CD8-positive, alpha-beta memory T cell (primary cell): Measurements from ENCODE around the gene UPK3BL2. TPM values are rescaled to one million over a fixed set of nuclear protein-coding genes. Genes with fewer than 3 reads are reported as not detected.
"Not testable (repeated sequence)": the region's sequence is repeated elsewhere in the genome, so short reads cannot be mapped to it uniquely, and the experiment has no call there.

Experiments
- CTCF ChIA-PET: fragments of 350-600 bp; sonication (Branson Sonifier 250); formaldehyde crosslinking; loops from one replicate; lab custom pipeline; 2021; ENCODE audit warnings: antibody characterized with exemption; lab: Charles Lee
- POLR2A ChIA-PET: fragments of 350-600 bp; sonication (Branson Sonifier 250); formaldehyde crosslinking; loops from one replicate; lab custom pipeline; 2021; ENCODE audit warnings: antibody characterized with exemption; lab: Charles Lee
- DNase-seq, 5 donors: peaks; one replicate each; pipeline versions ENCODE4 v3.0.0 to v3.0.0-alpha.2; 2020 to 2022; ENCODE audit warnings: mixed read lengths in 1 of 5
- H3K27ac ChIP-seq: one replicate; pipeline ENCODE4 v1.7.0; 2013; ENCODE audit warnings: low read depth, mild to moderate bottlenecking, low read length, moderate library complexity
- H3K27me3 ChIP-seq: 2 replicates; pipeline ENCODE4 v1.7.0; 2013; ENCODE audit warnings: low read length, mild to moderate bottlenecking; ENCODE audit not compliant: insufficient read depth, poor library complexity, severe bottlenecking
- H3K36me3 ChIP-seq: 2 replicates; pipeline ENCODE4 v1.7.0; 2013; ENCODE audit warnings: mild to moderate bottlenecking, low read length, moderate library complexity; ENCODE audit not compliant: insufficient read depth
- H3K4me1 ChIP-seq: 2 replicates; pipeline ENCODE4 v1.7.0; 2013; ENCODE audit warnings: mild to moderate bottlenecking, low read length, moderate library complexity; ENCODE audit not compliant: insufficient read depth
- H3K4me3 ChIP-seq: 2 replicates; pipeline ENCODE4 v1.7.0; 2013; ENCODE audit warnings: mild to moderate bottlenecking, low read length
- H3K9me3 ChIP-seq: 2 replicates; pipeline ENCODE4 v1.7.0; 2013; ENCODE audit warnings: mild to moderate bottlenecking, low read length
- H3K27ac Mint-ChIP-seq, 8 donors: one replicate each; pipeline ENCODE4 v1.8.0; 2020 to 2021; ENCODE audit warnings: mixed read lengths in 8 of 8, mild to moderate bottlenecking in 6 of 8, inconsistent platforms in 3 of 8, moderate library complexity in 3 of 8
- H3K27me3 Mint-ChIP-seq, 2 donors: one replicate each; pipeline ENCODE4 v1.8.0; 2020 to 2021; ENCODE audit warnings: mixed read lengths in 2 of 2, mild to moderate bottlenecking in 1 of 2, moderate library complexity in 1 of 2
- H3K36me3 Mint-ChIP-seq, 3 donors: one replicate each; pipeline ENCODE4 v1.8.0; 2020 to 2021; ENCODE audit warnings: mixed read lengths in 3 of 3, inconsistent platforms in 1 of 3, mild to moderate bottlenecking in 1 of 3
- H3K4me1 Mint-ChIP-seq, 3 donors: one replicate each; pipeline ENCODE4 v1.8.0; 2020 to 2021; ENCODE audit warnings: mixed read lengths in 3 of 3, inconsistent platforms in 1 of 3, mild to moderate bottlenecking in 1 of 3
- H3K4me3 Mint-ChIP-seq, 7 donors: one replicate each; pipeline ENCODE4 v1.8.0; 2020 to 2021; ENCODE audit warnings: mixed read lengths in 7 of 7, mild to moderate bottlenecking in 6 of 7, moderate library complexity in 4 of 7, inconsistent platforms in 2 of 7
- H3K9me3 Mint-ChIP-seq, 5 donors: one replicate each; pipeline ENCODE4 v1.8.0; 2020 to 2022; ENCODE audit warnings: mixed read lengths in 5 of 5, mild to moderate bottlenecking in 3 of 5, moderate library complexity in 2 of 5, inconsistent platforms in 1 of 5
- polyA plus RNA-seq: library from polyadenylated mRNA; unstranded; fragments of 300-500 nt; fragmentation: Illumina TruSeq; gene quantifications from one replicate; pipeline ENCODE4 v1.2.3, GENCODE V29; 2021
- total RNA-seq, 2 experiments: library from RNA; stranded (reverse); gene quantifications; one replicate each; pipeline ENCODE4 v1.2.3, GENCODE V29; 2021

UPK3BL2 gene
- total and polyA plus RNA-seq, 3 experiments from 2014 or later, result 2.7 to 7.7 (median 7.4) TPM

- H3K4me3 Mint-ChIP-seq, H3K4me3 ChIP-seq, H3K27me3 Mint-ChIP-seq, H3K9me3 Mint-ChIP-seq, POLR2A ChIA-PET, H3K4me1 ChIP-seq, H3K27me3 ChIP-seq, H3K36me3 ChIP-seq, H3K27ac ChIP-seq, DNase-seq, H3K36me3 Mint-ChIP-seq, H3K4me1 Mint-ChIP-seq, H3K27ac Mint-ChIP-seq, CTCF ChIA-PET, H3K9me3 ChIP-seq: not testable (repeated sequence)
Measured at GRCh38 chr7:102542083-102542482, 1.4 kb downstream of the UPK3BL2 start.

- H3K27ac ChIP-seq, H3K4me3 ChIP-seq, H3K4me3 Mint-ChIP-seq, H3K36me3 Mint-ChIP-seq, H3K4me1 ChIP-seq, CTCF ChIA-PET, H3K27me3 ChIP-seq, H3K9me3 ChIP-seq, POLR2A ChIA-PET, DNase-seq, H3K27ac Mint-ChIP-seq, H3K36me3 ChIP-seq, H3K4me1 Mint-ChIP-seq, H3K9me3 Mint-ChIP-seq, H3K27me3 Mint-ChIP-seq: not testable (repeated sequence)
Measured at GRCh38 chr7:102540604-102541003, 2.9 kb downstream of the UPK3BL2 start.

- H3K27ac Mint-ChIP-seq, H3K4me3 ChIP-seq, H3K36me3 ChIP-seq, H3K4me1 Mint-ChIP-seq, H3K9me3 ChIP-seq, H3K27me3 ChIP-seq, H3K27me3 Mint-ChIP-seq, DNase-seq, POLR2A ChIA-PET, H3K9me3 Mint-ChIP-seq, H3K4me1 ChIP-seq, H3K27ac ChIP-seq, H3K4me3 Mint-ChIP-seq, CTCF ChIA-PET, H3K36me3 Mint-ChIP-seq: not testable (repeated sequence)
Measured at GRCh38 chr7:102535062-102535615, 8.4 kb downstream of the UPK3BL2 start.

- H3K27ac ChIP-seq, H3K36me3 ChIP-seq, POLR2A ChIA-PET, H3K27me3 Mint-ChIP-seq, H3K9me3 Mint-ChIP-seq, H3K9me3 ChIP-seq, H3K4me1 Mint-ChIP-seq, CTCF ChIA-PET, H3K27me3 ChIP-seq, H3K4me3 Mint-ChIP-seq, H3K4me3 ChIP-seq, DNase-seq, H3K4me1 ChIP-seq, H3K36me3 Mint-ChIP-seq: not testable (repeated sequence)
- peak overlapping the region in 1 of 8 donors; percentile 93 for H3K27ac Mint-ChIP-seq
Measured at GRCh38 chr7:102532127-102532526, 11.4 kb downstream of the UPK3BL2 start.

- DNase-seq, H3K4me1 Mint-ChIP-seq: not testable (repeated sequence)
Measured at GRCh38 chr7:102531583-102531982, 11.9 kb downstream of the UPK3BL2 start.

GRCh38 chr7:102527822-102528793 is 15.4 kb downstream of the UPK3BL2 start:
- H3K27ac ChIP-seq, H3K4me1 ChIP-seq, H3K36me3 Mint-ChIP-seq, CTCF ChIA-PET, H3K4me3 ChIP-seq, POLR2A ChIA-PET, H3K4me1 Mint-ChIP-seq, H3K27ac Mint-ChIP-seq, DNase-seq, H3K9me3 Mint-ChIP-seq, H3K36me3 ChIP-seq, H3K9me3 ChIP-seq, H3K27me3 Mint-ChIP-seq, H3K27me3 ChIP-seq, H3K4me3 Mint-ChIP-seq: not testable (repeated sequence)

More at GRCh38 chr7:102531583-102531982, 11.9 kb downstream of the UPK3BL2 start:
- POLR2A ChIA-PET, H3K9me3 Mint-ChIP-seq, H3K27me3 ChIP-seq, H3K4me3 ChIP-seq, H3K27ac ChIP-seq, H3K27ac Mint-ChIP-seq, H3K4me3 Mint-ChIP-seq, H3K36me3 Mint-ChIP-seq, H3K36me3 ChIP-seq, H3K4me1 ChIP-seq, H3K9me3 ChIP-seq, H3K27me3 Mint-ChIP-seq, CTCF ChIA-PET: not testable (repeated sequence)

GRCh38 chr7:102527182-102527581 is 16.3 kb downstream of the UPK3BL2 start:
- H3K4me1 Mint-ChIP-seq, H3K36me3 ChIP-seq, H3K27ac ChIP-seq, H3K9me3 ChIP-seq, H3K4me1 ChIP-seq, POLR2A ChIA-PET, H3K27me3 Mint-ChIP-seq, H3K27ac Mint-ChIP-seq, H3K4me3 Mint-ChIP-seq, H3K4me3 ChIP-seq, H3K9me3 Mint-ChIP-seq, H3K27me3 ChIP-seq, H3K36me3 Mint-ChIP-seq, DNase-seq, CTCF ChIA-PET: not testable (repeated sequence)

- CTCF ChIA-PET, H3K36me3 ChIP-seq, H3K27me3 Mint-ChIP-seq, H3K4me3 Mint-ChIP-seq, POLR2A ChIA-PET, H3K9me3 Mint-ChIP-seq, H3K27ac ChIP-seq, H3K4me1 Mint-ChIP-seq, H3K4me1 ChIP-seq, H3K4me3 ChIP-seq, DNase-seq, H3K27me3 ChIP-seq, H3K27ac Mint-ChIP-seq, H3K36me3 Mint-ChIP-seq, H3K9me3 ChIP-seq: not testable (repeated sequence)
Measured at GRCh38 chr7:102524803-102525202, 18.7 kb downstream of the UPK3BL2 start.
